Fibroblast of skin of scalp (primary cell): Measurements from ENCODE around the gene FUT7.

Source experiments
- DNase-seq: peaks from one replicate; pipeline ENCODE4 v3.0.0-alpha.2; 2013

Gene FUT7

GRCh38 chr9:137032858-137033257 lies 970 bp upstream of the FUT7 start:
- no peak for DNase-seq

- no peak for DNase-seq
These were observed 1.1 kb downstream of the FUT7 start for GRCh38 chr9:137030538-137031527.

GRCh38 chr9:137030006-137030405 lies 1.9 kb downstream of the FUT7 start:
- DNase-seq = no peak

- peak; percentile 44 for DNase-seq
These were observed 2.6 kb downstream of the FUT7 start for GRCh38 chr9:137029058-137029936.

GRCh38 chr9:137028263-137029057 lies 3.4 kb downstream of the FUT7 start:
- peak; percentile 55 for DNase-seq

GRCh38 chr9:137027369-137028262 lies 4.3 kb downstream of the FUT7 start, which contains the start of gene ABCA2:
Gene ABCA2 (minus strand): TSS chr9:137028237. CDS start chr9:137028140, 97 bp downstream.
- no peak for DNase-seq

GRCh38 chr9:137026828-137027227 lies 5.1 kb downstream of the FUT7 start:
- DNase-seq = no peak

- DNase-seq = no peak
These were observed 5.5 kb downstream of the FUT7 start for GRCh38 chr9:137026384-137026783.

GRCh38 chr9:137025517-137025966 lies 6.3 kb downstream of the FUT7 start:
- no peak for DNase-seq

- no peak for DNase-seq
These were observed 8.3 kb downstream of the FUT7 start for GRCh38 chr9:137023583-137023991.

GRCh38 chr9:137023157-137023556 lies 8.7 kb downstream of the FUT7 start:
- DNase-seq = no peak

- no peak for DNase-seq
These were observed 9.3 kb downstream of the FUT7 start for GRCh38 chr9:137022662-137023008.

GRCh38 chr9:137021979-137022661 lies 9.8 kb downstream of the FUT7 start:
- DNase-seq = peak; percentile 24

- DNase-seq = no peak
These were observed 10.3 kb downstream of the FUT7 start for GRCh38 chr9:137021568-137021978.

GRCh38 chr9:137020771-137021567 lies 10.9 kb downstream of the FUT7 start:
- DNase-seq = no peak

- no peak for DNase-seq
These were observed 11.8 kb downstream of the FUT7 start for GRCh38 chr9:137019891-137020683.

- DNase-seq = no peak
These were observed 12.9 kb downstream of the FUT7 start for GRCh38 chr9:137018761-137019559.
